ENCODE measurements around the gene AK6. TPM values are rescaled to one million over a fixed set of nuclear protein-coding genes. Genes with fewer than 3 reads are reported as not detected.

Gene AK6
- total RNA-seq, 1 donor from 2014 or later: 27.1 TPM

DNA sequence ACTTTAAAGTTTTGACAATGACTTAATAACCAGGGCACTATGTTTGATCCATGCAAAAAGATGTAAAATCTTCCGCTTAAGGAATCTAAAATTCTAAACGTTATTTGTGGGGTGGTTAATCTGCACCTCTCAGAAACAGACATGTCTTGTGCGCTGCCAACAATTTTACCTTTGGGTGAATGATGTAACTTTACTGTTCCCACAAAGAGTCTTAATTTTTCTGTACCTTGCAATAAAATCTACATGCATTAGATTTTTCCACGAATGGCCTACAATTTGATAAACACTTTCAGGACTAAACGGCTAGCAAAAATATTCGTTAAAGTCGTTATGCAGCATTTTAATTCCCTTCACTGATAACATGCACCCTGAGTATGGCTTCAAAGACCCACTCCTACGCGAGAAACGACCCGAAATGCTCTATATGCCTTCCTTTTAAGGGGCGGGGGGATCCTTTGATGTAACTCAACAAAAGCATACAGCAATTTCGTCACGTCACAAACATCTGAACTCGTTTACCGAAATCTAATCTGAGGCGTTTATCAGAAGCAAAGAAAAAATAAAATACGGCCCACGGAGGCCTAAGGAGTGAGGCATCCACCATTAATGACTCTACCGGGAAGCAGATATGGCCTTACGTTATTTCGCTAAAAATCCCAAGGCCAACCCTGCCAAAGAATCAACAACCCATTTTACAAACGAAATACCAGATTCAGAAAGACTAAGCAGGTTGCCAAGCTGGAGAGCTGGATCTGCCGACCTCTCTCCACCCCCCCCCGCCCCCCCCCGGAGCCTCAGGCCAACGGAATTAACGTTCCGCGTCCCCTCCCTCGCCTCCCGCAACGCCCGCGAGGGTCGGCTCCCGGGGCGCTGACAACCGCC, 621 bp downstream of the AK6 start:
- no peaks in the 10 kb centered on the region for H3K9me3 Mint-ChIP-seq (ENCODE audit: unreplicated experiment)
- H3K4me3 Mint-ChIP-seq (ENCODE audit: unreplicated experiment): peak overlapping the region; percentile 98
- TF ChIP-seq CTCF (IDR thresholded peaks at IDR 0.05; ENCODE audit: unreplicated experiment): no peak
- peak overlapping the region; percentile 98 for H3K27ac Mint-ChIP-seq (ENCODE audit: unreplicated experiment)
- H3K36me3 Mint-ChIP-seq (ENCODE audit: low read depth, unreplicated experiment): peaks cover 7% of the 10 kb centered on the region
- H3K27me3 Mint-ChIP-seq (ENCODE audit: unreplicated experiment): no peaks in the 10 kb centered on the region
- peaks cover 14% of the 10 kb centered on the region for H3K4me1 Mint-ChIP-seq (ENCODE audit: unreplicated experiment)
- peak; percentile 11 for DNase-seq (ENCODE audit: low spot score)

DNA sequence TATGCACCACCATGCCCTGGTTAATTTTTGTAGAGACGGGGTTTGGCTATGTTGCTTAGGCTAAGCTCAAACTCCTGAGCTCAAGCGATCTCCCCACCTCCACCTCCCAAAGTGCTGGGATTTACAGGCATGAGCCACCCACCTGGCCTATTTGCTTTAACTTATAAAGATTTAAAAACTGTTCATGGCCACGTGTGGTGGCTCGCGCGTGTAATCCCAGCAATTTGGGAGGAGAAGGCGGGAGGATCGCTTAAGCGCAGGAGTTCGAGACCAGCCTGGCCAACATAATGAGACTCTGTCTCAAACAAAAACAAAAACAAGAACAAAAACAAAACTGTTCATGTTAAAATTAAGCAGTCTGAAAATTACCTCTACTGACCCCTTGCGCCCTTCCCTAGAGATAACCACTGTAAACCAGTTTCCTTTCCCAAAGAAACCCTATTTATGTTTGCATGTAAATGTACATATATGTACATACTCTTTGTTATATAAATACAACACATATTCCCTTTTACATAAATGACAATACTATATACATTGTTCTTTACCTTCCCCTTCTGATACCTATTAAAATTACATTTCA, 1.5 kb downstream of the AK6 start:
- Mint-ChIP-seq H3K36me3 (ENCODE audit: low read depth, unreplicated experiment) (peaks cover 10% of the 10 kb centered on the region), H3K4me3 (ENCODE audit: unreplicated experiment) (peak overlapping the region; percentile 98), H3K4me1 (ENCODE audit: unreplicated experiment) (peaks cover 14% of the 10 kb centered on the region), H3K9me3 (ENCODE audit: unreplicated experiment) (no peaks in the 10 kb centered on the region), H3K27me3 (ENCODE audit: unreplicated experiment) (no peaks in the 10 kb centered on the region), H3K27ac (ENCODE audit: unreplicated experiment) (peak overlapping the region; percentile 98)
- TF ChIP-seq CTCF (IDR thresholded peaks at IDR 0.05; ENCODE audit: unreplicated experiment): no peak
- DNase-seq (ENCODE audit: low spot score): no peak

DNA sequence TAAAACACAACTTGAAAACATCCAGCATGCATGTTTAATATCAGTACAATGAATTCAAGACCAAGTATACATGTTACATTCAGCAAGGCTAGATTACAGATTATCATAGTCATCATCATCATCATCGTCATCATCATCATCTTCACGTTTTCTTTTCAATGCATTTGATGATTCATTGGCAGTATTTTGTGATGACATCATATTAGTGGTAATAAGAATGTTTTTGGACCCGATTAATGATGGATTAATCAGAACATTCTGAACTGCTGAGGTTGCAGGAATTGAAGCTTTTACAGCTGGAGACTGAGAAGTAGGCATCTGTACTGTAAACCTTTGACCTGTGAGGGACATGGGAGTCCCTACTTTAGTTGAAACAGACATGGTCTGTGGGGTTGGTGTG, 4.5 kb downstream of the AK6 start:
- Mint-ChIP-seq H3K9me3 (ENCODE audit: unreplicated experiment) (no peaks in the 10 kb centered on the region), H3K27ac (ENCODE audit: unreplicated experiment) (no peak overlapping the region), H3K4me3 (ENCODE audit: unreplicated experiment) (no peak overlapping the region), H3K4me1 (ENCODE audit: unreplicated experiment) (peaks cover 9% of the 10 kb centered on the region), H3K27me3 (ENCODE audit: unreplicated experiment) (no peaks in the 10 kb centered on the region), H3K36me3 (ENCODE audit: low read depth, unreplicated experiment) (peaks cover 11% of the 10 kb centered on the region)
- no peak for DNase-seq (ENCODE audit: low spot score)
- TF ChIP-seq CTCF (IDR thresholded peaks at IDR 0.05; ENCODE audit: unreplicated experiment): peak; percentile 7

DNA sequence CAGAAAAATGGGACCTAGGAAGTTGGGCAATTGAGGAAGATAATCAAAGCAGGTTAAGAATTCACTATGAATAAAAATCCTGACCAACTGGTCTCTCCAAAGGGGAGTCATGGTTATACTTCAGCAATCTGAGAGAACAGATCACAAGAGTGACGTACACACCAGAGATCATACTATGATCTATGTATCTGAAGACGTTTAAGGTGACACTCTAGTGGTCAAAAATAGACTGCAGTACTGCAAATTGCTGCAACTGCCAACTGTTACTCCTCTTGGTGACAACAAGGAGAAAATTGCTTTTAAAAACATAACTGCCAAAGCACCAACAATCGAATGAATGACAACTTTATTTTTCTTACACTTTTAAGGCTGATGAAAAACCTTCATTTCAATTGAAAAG, 4.9 kb downstream of the AK6 start:
- peaks cover 8% of the 10 kb centered on the region for H3K4me1 Mint-ChIP-seq (ENCODE audit: unreplicated experiment)
- no peak overlapping the region for H3K27ac Mint-ChIP-seq (ENCODE audit: unreplicated experiment)
- TF ChIP-seq CTCF (IDR thresholded peaks at IDR 0.05; ENCODE audit: unreplicated experiment): peak; percentile 60
- no peak overlapping the region for H3K4me3 Mint-ChIP-seq (ENCODE audit: unreplicated experiment)
- no peaks in the 10 kb centered on the region for H3K27me3 Mint-ChIP-seq (ENCODE audit: unreplicated experiment)
- no peaks in the 10 kb centered on the region for H3K9me3 Mint-ChIP-seq (ENCODE audit: unreplicated experiment)
- peaks cover 11% of the 10 kb centered on the region for H3K36me3 Mint-ChIP-seq (ENCODE audit: low read depth, unreplicated experiment)
- DNase-seq (ENCODE audit: low spot score): no peak

- Mint-ChIP-seq H3K27me3 (ENCODE audit: unreplicated experiment) (no peaks in the 10 kb centered on the region), H3K36me3 (ENCODE audit: low read depth, unreplicated experiment) (peaks cover 17% of the 10 kb centered on the region), H3K4me1 (ENCODE audit: unreplicated experiment) (no peaks in the 10 kb centered on the region), H3K27ac (ENCODE audit: unreplicated experiment) (no peak overlapping the region), H3K4me3 (ENCODE audit: unreplicated experiment) (no peak overlapping the region), H3K9me3 (ENCODE audit: unreplicated experiment) (no peaks in the 10 kb centered on the region)
- DNase-seq (ENCODE audit: low spot score): no peak
- TF ChIP-seq CTCF (IDR thresholded peaks at IDR 0.05; ENCODE audit: unreplicated experiment): no peak
Observed at GRCh38 chr5:69360442-69360841, 8.9 kb downstream of the AK6 start.
